Embryonic facial prominence (tissue), 1 donor: ENCODE data around the gene IGSF21.
"Not testable (repeated sequence)": the region's sequence is repeated elsewhere in the genome, so short reads cannot be mapped to it uniquely, and the experiment has no call there.

Source experiments
- DNase-seq: peaks from one replicate; pipeline ENCODE4 v3.0.0-alpha.2; 2016; ENCODE audit errors: extremely low spot score

Gene IGSF21

GRCh38 chr1:18354612-18355011, 247.0 kb downstream of the IGSF21 start:
- DNase-seq = no peak

- no peak for DNase-seq
Measured at GRCh38 chr1:18357622-18358230, 250.1 kb downstream of the IGSF21 start.

GRCh38 chr1:18358600-18358999, 251.0 kb downstream of the IGSF21 start:
- no peak for DNase-seq

GRCh38 chr1:18360251-18360650, 252.7 kb downstream of the IGSF21 start:
- DNase-seq = no peak

- no peak for DNase-seq
Measured at GRCh38 chr1:18362150-18362549, 254.6 kb downstream of the IGSF21 start.

GRCh38 chr1:18363436-18363835, 255.8 kb downstream of the IGSF21 start:
- DNase-seq = no peak

GRCh38 chr1:18365099-18365705, 257.6 kb downstream of the IGSF21 start:
- DNase-seq = no peak

GRCh38 chr1:18372505-18372904, 264.9 kb downstream of the IGSF21 start:
- not testable (repeated sequence) for DNase-seq

- DNase-seq = no peak
Measured at GRCh38 chr1:18373151-18373550, 265.6 kb downstream of the IGSF21 start.

- no peak for DNase-seq
Measured at GRCh38 chr1:18373882-18374493, 266.4 kb downstream of the IGSF21 start.

- DNase-seq = no peak
Measured at GRCh38 chr1:18376661-18377060, 269.1 kb downstream of the IGSF21 start.

- DNase-seq = no peak
Measured at GRCh38 chr1:18380288-18380687, 272.7 kb downstream of the IGSF21 start.

- DNase-seq = no peak
Measured at GRCh38 chr1:18384059-18384458, 276.5 kb downstream of the IGSF21 start.

GRCh38 chr1:18384471-18384870, 276.9 kb downstream of the IGSF21 start:
- DNase-seq = no peak

GRCh38 chr1:18385239-18385790, 277.7 kb downstream of the IGSF21 start:
- DNase-seq = peak; percentile 79

GRCh38 chr1:18386591-18386990, 279.0 kb downstream of the IGSF21 start:
- DNase-seq = no peak

- DNase-seq = no peak
Measured at GRCh38 chr1:18387307-18387706, 279.7 kb downstream of the IGSF21 start.

GRCh38 chr1:18390953-18391352, 283.4 kb downstream of the IGSF21 start:
- DNase-seq = no peak

GRCh38 chr1:18394563-18395156, 287.1 kb downstream of the IGSF21 start:
- DNase-seq = no peak

GRCh38 chr1:18396247-18396980, 288.8 kb downstream of the IGSF21 start:
- no peak for DNase-seq

GRCh38 chr1:18397641-18398040, 290.0 kb downstream of the IGSF21 start:
- DNase-seq = no peak
